Activated T-cell treated with anti-CD3 and anti-CD28 coated beads, Interleukin-2, amount 50 U/mL, for 4 hours (primary cell): Measurements from ENCODE around the gene CCDC158. TPM values are rescaled to one million over a fixed set of nuclear protein-coding genes. Genes with fewer than 3 reads are reported as not detected.

Experiments used
- ATAC-seq, 2 donors: fragments of 200-7000 bp; cut with Tn5 transposase; one replicate each; pipeline ENCODE4 v1.10.0; 2021
- DNase-seq: peaks from one replicate; pipeline ENCODE4 v3.0.0-alpha.2; 2020
- H3K27me3 Mint-ChIP-seq: one replicate; pipeline ENCODE4 v1.8.0; 2021; ENCODE audit warnings: low read depth, mixed read lengths
- H3K36me3 Mint-ChIP-seq: one replicate; pipeline ENCODE4 v1.8.0; 2022; ENCODE audit warnings: mixed read lengths; ENCODE audit not compliant: insufficient read depth
- H3K4me1 Mint-ChIP-seq: one replicate; pipeline ENCODE4 v1.8.0; 2021; ENCODE audit warnings: low read depth, mixed read lengths
- H3K4me3 Mint-ChIP-seq: one replicate; pipeline ENCODE4 v1.8.0; 2021; ENCODE audit warnings: mild to moderate bottlenecking, moderate library complexity, mixed read lengths
- H3K9me3 Mint-ChIP-seq: one replicate; pipeline ENCODE4 v1.8.0; 2021; ENCODE audit warnings: mixed read lengths
- total RNA-seq, 3 donors: library from RNA; stranded (reverse); gene quantifications; one replicate each; pipeline ENCODE4 v1.2.1, GENCODE V29; 2021

CCDC158 gene
- total RNA-seq, 3 donors from 2014 or later = not detected

DNA sequence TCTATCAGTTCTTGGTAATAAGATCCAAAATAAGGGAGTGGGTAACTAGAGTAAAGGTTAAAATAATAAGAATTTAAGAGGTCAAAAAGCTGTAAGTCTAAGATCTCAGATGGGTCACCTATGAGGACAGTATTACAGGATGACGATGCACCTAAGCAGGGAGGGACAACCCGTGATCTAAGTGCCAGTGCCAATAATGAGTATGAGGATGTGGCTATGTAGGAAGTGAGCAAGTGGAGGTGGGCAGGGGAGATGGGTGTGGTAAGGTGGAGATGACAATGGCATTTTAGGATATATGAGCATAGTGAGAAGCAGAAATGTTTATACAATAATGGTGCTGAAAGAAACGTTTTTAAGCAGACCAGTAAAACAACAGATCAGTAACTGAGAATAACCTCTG, 19.3 kb downstream of the CCDC158 start:
- no peak for DNase-seq
- no peak overlapping the region for H3K4me3 Mint-ChIP-seq

DNA sequence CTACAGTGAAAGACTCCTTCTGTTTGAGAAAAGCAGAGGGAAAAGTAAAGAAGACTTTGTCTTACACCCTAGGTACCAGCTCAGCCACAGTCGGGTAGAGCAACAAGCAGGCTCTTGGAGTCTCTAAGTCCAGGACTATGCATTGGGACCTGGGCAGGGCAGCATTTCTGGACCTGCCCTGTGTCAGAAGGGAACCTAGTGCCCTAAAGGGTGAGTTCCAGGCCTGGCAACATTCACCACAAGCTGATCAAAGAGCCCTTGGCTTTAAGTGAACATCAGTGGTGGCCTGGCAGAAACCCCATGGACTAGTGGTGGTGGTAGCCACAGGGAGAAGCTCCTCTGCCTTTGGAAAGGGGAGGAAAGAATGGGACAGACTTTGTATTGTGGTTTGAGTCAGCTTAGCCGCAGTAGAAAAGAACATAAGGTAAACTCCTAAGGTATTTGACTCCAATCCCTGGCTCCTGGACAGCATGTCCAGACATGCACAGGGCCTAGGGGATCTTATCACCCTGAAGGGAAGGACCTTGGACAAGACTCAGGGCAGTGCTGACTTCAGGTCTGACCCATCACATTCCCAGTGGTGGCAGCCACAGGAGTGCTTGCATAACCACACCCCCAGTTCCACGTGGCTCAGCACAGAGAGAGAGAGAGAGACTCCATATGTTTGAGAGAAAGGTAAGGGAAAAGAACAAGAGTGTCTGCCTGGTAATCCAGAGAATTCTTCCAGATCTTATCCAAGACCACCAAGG, 32.6 kb downstream of the CCDC158 start:
- H3K27me3 Mint-ChIP-seq = peaks cover 31% of the 10 kb centered on the region
- no peaks in the 10 kb centered on the region for H3K4me1 Mint-ChIP-seq
- ATAC-seq (no peak), DNase-seq (no peak)
- H3K36me3 Mint-ChIP-seq = no peaks in the 10 kb centered on the region
- no peak overlapping the region for H3K4me3 Mint-ChIP-seq
- H3K9me3 Mint-ChIP-seq = peaks cover 25% of the 10 kb centered on the region

More for the DNA sequence above, 19.3 kb downstream of the CCDC158 start:
- H3K9me3 Mint-ChIP-seq = peaks cover 6% of the 10 kb centered on the region
- peak in 1 of 2 donors; percentile 27 for ATAC-seq
- no peaks in the 10 kb centered on the region for H3K4me1 Mint-ChIP-seq
- H3K27me3 Mint-ChIP-seq = peaks cover 31% of the 10 kb centered on the region
- H3K36me3 Mint-ChIP-seq = no peaks in the 10 kb centered on the region

DNA sequence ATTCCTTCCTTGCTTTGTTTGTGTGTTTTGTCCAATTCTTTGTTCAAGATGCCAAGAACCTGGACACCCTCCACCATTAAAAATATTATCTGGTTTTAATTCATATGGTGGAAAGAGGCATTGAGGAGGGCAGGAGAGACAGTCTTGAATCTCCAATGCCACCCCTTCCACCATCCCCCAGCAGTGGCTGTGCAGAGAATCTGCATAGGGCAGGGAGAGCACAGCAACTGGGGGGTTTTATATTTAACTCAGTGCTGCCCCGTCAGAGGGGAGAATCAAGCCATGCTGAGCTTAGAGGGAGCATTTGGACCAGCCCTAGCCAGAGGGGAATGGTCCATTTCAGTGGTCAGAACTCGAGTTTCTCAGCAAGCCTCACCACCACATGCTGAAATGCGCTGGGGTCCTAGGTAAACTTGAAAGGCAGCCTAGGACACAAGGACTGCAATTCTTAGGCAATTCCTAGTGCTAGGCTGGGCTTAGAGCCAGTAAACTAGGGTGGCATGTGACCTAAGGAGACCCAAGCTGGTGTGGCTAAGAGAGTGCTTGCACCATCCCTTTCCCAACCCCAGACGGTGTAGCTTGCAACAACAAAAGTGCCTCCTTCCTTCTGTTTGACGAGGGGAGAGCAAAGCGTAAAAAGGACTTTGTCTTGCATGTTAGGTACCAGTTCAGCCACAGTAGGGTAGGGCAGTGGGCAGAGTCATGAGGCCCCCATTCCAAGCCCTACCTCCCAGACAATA, 34.2 kb downstream of the CCDC158 start:
- no peaks in the 10 kb centered on the region for H3K4me1 Mint-ChIP-seq
- no peak for ATAC-seq

DNA sequence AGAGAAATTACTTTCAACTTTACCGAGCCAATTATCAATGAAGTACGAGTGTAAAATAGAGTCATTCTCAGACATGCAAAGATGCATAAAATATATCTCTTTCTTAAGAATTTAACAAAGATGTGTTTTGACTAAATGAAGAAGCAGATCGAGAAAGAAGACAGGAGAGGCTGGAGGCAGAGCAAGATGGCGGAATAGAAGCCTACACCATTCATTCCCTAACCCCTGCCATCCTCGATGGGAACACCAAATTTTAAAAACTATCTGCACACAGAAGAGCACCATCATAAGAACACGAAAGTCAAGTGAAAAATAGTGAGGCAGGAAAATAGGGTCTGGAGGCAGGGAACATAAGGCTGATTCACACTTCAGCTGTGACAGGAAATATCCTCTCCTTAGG, 35.0 kb downstream of the CCDC158 start:
- ATAC-seq (no peak), DNase-seq (no peak)
- Mint-ChIP-seq H3K4me1 (no peaks in the 10 kb centered on the region), H3K27me3 (peaks cover 26% of the 10 kb centered on the region), H3K9me3 (peaks cover 25% of the 10 kb centered on the region), H3K36me3 (no peaks in the 10 kb centered on the region), H3K4me3 (no peak overlapping the region)

More for the DNA sequence above, 34.2 kb downstream of the CCDC158 start:
- no peak overlapping the region for H3K4me3 Mint-ChIP-seq
- no peak for DNase-seq
- peaks cover 25% of the 10 kb centered on the region for H3K9me3 Mint-ChIP-seq
- H3K27me3 Mint-ChIP-seq = peaks cover 29% of the 10 kb centered on the region
- no peaks in the 10 kb centered on the region for H3K36me3 Mint-ChIP-seq

DNA sequence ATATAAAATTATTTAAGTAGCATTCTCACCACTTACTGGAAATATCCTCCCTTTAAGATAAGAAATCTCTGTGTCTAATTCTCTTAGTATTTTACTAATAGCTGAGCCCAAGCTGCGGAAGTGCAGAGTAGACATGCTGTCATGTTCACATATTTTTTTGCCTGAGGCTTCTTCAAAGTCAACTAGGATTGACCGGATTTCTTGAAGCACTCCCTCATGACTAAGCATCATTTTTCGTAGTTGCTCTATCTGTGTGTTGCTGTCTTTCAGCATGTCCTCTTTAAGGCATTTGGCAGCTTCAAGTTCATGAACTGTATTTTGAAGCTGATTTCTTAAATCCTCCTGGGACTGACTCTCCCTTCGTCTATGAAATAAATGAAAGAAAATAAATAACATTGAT, 36.9 kb downstream of the CCDC158 start:
- Mint-ChIP-seq H3K4me1 (no peaks in the 10 kb centered on the region), H3K9me3 (peaks cover 7% of the 10 kb centered on the region), H3K27me3 (peaks cover 23% of the 10 kb centered on the region), H3K4me3 (no peak overlapping the region), H3K36me3 (no peaks in the 10 kb centered on the region)
- no peak for ATAC-seq
- DNase-seq = no peak

DNA sequence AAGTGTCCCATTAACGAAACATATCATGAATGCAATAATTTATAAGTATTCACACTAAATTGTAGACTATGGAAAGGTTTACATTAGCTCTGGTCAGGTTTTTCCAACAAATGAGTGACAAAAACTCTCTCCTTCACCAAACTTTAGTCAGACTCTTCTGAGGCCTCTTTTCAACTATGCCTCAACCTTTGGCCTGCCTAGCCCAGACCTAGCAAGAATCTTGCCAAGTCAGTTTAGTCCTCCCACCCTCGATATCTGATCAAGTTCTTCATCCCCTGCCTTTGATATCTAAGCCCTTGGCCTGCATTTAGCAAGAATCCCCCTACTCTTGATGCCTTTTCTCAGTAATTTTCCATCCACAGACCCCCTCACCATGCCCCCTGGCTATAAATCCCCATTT, 37.9 kb downstream of the CCDC158 start:
- Mint-ChIP-seq H3K36me3 (no peaks in the 10 kb centered on the region), H3K4me1 (no peaks in the 10 kb centered on the region), H3K27me3 (peaks cover 17% of the 10 kb centered on the region), H3K4me3 (no peak overlapping the region), H3K9me3 (no peaks in the 10 kb centered on the region)
- DNase-seq = no peak
- no peak for ATAC-seq

DNA sequence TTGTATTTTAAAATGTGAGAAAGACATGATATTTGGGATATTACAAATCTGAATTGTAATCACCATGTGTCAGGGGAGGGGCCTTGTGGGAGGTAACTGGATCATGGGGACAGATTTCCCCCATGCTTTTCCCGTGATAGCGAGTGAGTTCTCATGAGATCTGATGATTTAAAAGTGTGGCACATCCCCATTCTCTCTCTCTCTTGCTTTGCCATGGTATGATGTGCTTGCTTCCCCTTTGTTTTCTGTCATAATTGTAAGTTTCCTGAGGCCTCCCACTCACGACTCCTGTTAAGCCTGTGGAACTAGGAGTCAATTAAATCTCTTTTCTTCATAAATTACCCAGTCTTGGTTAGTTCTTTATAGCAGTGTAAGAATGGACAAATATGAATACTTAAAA, 39.0 kb downstream of the CCDC158 start:
- Mint-ChIP-seq H3K36me3 (no peaks in the 10 kb centered on the region), H3K4me1 (no peaks in the 10 kb centered on the region), H3K4me3 (no peak overlapping the region), H3K9me3 (no peaks in the 10 kb centered on the region), H3K27me3 (peaks cover 17% of the 10 kb centered on the region)
- DNase-seq (no peak), ATAC-seq (no peak)

DNA sequence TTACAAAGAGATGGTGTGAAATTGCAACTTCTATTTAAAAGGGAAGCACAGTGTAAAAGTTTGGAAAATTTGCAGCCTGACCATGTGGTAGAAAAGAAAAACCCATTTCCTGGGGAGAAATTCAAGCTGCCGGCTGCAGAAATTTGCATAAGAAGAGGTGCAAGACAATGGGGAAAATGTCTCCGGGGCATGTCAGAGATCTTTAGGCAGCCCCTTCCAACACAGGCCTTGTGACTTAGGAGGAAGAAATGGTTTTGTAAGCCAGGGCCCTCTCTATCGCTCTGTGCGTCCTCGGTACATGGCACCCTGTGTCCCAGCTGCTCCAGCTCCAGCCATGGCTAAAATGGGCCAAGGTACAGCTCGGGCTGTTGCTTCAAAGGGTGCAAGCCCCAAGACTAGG, 40.4 kb downstream of the CCDC158 start:
- no peaks in the 10 kb centered on the region for H3K36me3 Mint-ChIP-seq
- no peaks in the 10 kb centered on the region for H3K4me1 Mint-ChIP-seq
- H3K9me3 Mint-ChIP-seq = no peaks in the 10 kb centered on the region
- peaks cover 12% of the 10 kb centered on the region for H3K27me3 Mint-ChIP-seq
- DNase-seq = no peak
- H3K4me3 Mint-ChIP-seq = no peak overlapping the region
- ATAC-seq = no peak

DNA sequence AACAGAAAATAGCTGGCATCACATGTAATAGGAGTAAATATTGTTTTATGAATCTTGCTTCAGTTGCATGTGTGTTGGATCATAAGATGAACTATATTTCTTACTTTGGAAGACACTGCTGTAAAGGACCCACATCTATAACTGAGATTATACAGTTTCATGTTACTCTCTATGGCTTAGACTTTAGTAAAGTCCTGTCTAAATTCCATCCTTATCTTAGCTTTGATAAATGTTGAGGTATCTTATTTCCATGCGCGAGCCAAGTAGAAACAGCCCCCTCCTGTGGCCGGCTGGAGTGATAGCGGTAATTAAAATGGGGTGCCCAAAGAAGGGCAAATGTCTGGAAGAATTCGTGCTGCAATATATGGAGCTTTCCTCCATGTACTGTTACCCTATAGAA, 43.0 kb downstream of the CCDC158 start:
- DNase-seq (peak; percentile 10), ATAC-seq (peak in 1 of 2 donors; percentile 37)
- no peaks in the 10 kb centered on the region for H3K4me1 Mint-ChIP-seq
- H3K9me3 Mint-ChIP-seq = no peaks in the 10 kb centered on the region
- H3K36me3 Mint-ChIP-seq = no peaks in the 10 kb centered on the region
- H3K27me3 Mint-ChIP-seq = peaks cover 1% of the 10 kb centered on the region
- H3K4me3 Mint-ChIP-seq = no peak overlapping the region

DNA sequence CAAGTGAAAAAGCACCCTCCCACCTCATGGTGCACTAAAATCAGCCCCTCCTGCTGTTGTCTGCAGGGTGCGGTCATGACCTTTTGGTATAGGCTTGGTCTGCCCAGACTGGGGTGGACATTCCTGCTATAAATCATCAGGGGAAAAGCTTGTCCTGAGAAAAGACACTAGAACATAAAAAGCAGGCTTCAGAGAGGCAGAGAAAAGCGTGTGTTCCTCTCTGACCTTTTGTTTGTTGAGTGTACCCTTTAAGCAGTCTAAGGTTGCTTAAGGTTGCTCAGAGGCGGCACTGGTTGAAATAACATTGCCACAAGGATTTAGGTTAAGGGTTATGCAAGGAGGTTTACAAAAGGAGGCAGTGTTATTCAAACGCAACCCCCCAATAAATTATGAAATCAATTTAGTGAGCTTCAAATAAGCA, 43.5 kb downstream of the CCDC158 start:
- H3K36me3 Mint-ChIP-seq = no peaks in the 10 kb centered on the region
- no peaks in the 10 kb centered on the region for H3K4me1 Mint-ChIP-seq
- H3K9me3 Mint-ChIP-seq = no peaks in the 10 kb centered on the region
- DNase-seq (no peak), ATAC-seq (no peak)
- H3K4me3 Mint-ChIP-seq = no peak overlapping the region
- H3K27me3 Mint-ChIP-seq = peaks cover 1% of the 10 kb centered on the region

DNA sequence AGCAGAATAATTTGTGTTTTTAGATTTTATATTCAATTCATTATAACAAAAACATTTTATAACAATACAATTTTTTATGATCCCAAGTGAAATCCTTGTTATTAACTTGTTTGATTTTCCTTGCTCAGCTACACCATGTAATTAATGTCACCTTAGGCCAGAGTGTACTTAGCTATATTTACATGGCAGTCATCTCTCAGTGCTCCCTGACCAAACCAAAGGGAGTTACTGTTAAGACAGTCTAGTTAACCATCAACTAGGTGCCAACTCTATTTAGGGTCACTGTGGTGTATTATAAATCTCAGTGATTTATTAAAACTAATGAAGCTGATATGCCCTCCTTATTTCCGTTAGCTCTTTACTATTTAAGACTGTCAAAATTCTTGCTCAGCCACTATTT, 44.4 kb downstream of the CCDC158 start:
- no peak for ATAC-seq

DNA sequence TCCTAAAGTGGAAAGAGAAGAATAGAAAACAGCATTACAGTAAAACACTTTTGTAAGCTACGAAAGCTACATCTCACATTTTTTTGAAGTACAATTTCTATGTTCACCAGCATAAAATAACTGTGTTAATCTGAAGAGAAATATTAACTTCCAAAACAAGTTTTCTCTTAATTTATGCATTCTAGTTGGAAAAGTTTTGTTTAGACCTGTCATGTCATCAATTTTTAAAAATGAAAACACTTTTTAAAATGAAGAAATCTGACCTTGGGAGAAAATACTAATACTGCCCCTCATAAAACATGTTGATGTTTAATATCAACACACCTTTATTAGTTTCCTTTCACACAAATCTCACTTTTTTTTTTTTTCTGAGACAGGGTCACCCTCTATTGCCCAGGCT, 45.2 kb downstream of the CCDC158 start:
- no peak for DNase-seq
- Mint-ChIP-seq H3K4me1 (no peaks in the 10 kb centered on the region), H3K27me3 (no peaks in the 10 kb centered on the region), H3K9me3 (no peaks in the 10 kb centered on the region), H3K36me3 (no peaks in the 10 kb centered on the region), H3K4me3 (no peak overlapping the region)
- ATAC-seq = no peak

More for the DNA sequence above, 44.4 kb downstream of the CCDC158 start:
- no peaks in the 10 kb centered on the region for H3K4me1 Mint-ChIP-seq
- H3K9me3 Mint-ChIP-seq = no peaks in the 10 kb centered on the region
- no peak for DNase-seq
- H3K27me3 Mint-ChIP-seq = peaks cover 1% of the 10 kb centered on the region
- H3K36me3 Mint-ChIP-seq = no peaks in the 10 kb centered on the region
- H3K4me3 Mint-ChIP-seq = no peak overlapping the region

DNA sequence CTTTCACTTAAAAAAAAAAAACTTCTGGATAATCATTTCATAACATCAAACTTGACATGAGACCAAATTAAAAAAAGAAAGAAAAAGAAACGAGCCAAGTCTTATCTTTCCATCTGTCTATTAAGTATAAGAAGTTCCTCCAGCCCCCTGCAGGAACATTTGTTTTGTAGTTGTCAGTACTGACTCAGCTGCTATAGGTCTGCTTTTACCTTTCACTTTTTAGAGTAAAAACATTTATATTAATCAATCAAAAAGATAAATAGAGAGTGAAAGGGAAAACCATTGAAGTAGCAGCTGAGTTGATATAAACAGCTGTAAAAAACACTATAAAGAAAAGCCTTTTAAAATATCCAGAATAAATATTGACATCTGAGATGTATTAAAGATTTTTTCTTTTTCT, 46.1 kb downstream of the CCDC158 start:
- Mint-ChIP-seq H3K4me3 (no peak overlapping the region), H3K9me3 (no peaks in the 10 kb centered on the region), H3K4me1 (no peaks in the 10 kb centered on the region), H3K36me3 (no peaks in the 10 kb centered on the region), H3K27me3 (peaks cover 3% of the 10 kb centered on the region)
- DNase-seq (no peak), ATAC-seq (no peak)

DNA sequence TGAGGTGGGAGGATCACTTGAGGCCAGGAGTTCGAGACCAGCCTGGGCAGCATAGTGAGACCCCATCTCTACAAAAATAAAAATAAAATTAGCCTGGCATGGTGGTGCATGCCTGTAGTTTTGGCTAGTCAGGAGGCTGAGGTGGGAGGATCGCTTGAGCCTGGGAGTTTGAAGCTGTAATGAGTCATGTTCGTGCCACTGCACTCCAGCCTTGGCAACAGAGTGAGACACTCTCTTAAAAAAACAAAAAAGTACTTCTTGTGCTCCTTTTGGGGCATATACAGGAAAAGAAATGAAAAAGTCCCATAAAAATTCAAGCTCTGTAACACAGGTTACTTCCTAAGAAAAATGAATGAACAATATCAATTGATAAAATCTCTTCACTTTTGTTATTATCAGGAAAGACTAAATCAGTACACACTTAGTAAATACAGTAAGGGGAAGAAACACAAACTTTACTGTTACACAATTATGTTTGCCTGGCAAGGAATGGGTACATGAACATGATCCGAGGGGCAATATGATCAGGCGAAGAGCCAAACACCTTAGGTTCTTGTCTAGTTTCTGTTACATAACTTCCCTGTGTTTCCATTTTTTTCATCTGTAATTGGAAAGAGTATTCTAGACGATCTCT, 46.9 kb downstream of the CCDC158 start:
- Mint-ChIP-seq H3K27me3 (peaks cover 3% of the 10 kb centered on the region), H3K36me3 (no peaks in the 10 kb centered on the region), H3K9me3 (no peaks in the 10 kb centered on the region), H3K4me1 (no peaks in the 10 kb centered on the region), H3K4me3 (no peak overlapping the region)
- DNase-seq (no peak), ATAC-seq (no peak)

DNA sequence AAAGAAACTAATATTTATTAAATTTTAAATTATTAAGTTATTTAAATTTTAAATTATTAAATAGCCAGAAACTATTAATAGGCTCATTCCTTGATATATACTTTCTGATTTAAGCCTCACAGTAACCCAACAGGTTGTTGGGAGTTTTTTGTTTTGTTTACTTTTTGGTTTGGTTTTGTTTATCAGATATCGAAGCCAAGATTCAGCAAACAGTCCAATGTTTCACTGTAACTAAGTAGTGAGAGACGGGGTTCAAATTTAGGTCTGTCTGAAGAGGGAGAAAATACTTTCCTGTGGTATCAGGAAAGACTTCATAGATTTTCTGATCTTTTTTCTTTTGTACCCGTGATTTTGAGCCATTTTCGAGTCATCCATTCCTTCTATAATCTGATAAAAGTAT, 54.2 kb downstream of the CCDC158 start:
- H3K9me3 Mint-ChIP-seq = no peaks in the 10 kb centered on the region
- H3K27me3 Mint-ChIP-seq = peaks cover 8% of the 10 kb centered on the region
- no peaks in the 10 kb centered on the region for H3K36me3 Mint-ChIP-seq
- H3K4me3 Mint-ChIP-seq = no peak overlapping the region
- H3K4me1 Mint-ChIP-seq = no peaks in the 10 kb centered on the region
- DNase-seq = no peak
- ATAC-seq = no peak
